Mucosa of descending colon (tissue), 3 donors: ENCODE data around the gene GYPE. TPM values are rescaled to one million over a fixed set of nuclear protein-coding genes. Genes with fewer than 3 reads are reported as not detected.
"Not testable (repeated sequence)": the region's sequence is repeated elsewhere in the genome, so short reads cannot be mapped to it uniquely, and the experiment has no call there.

ENCODE experiments used
- ATAC-seq: fragments of 200-7000 bp; cut with Tn5 transposase; one replicate; pipeline ENCODE4 v1.9.1; 2020; ENCODE audit warnings: mild to moderate bottlenecking, moderate library complexity
- DNase-seq, 3 donors: peaks; one replicate each; pipeline ENCODE4 v3.0.0-alpha.2; 2020
- H3K36me3 ChIP-seq: fragments of 200-600 bp; one replicate; pipeline ENCODE4 v1.8.0; 2021; ENCODE audit warnings: low read depth, mild to moderate bottlenecking
- H3K4me1 ChIP-seq: fragments of 200-600 bp; one replicate; pipeline ENCODE4 v1.8.0; 2021; ENCODE audit warnings: low read depth, mild to moderate bottlenecking
- H3K4me3 ChIP-seq: fragments of 200-600 bp; one replicate; pipeline ENCODE4 v1.8.0; 2021; ENCODE audit warnings: mild to moderate bottlenecking
- H3K9me3 ChIP-seq: fragments of 200-600 bp; one replicate; pipeline ENCODE4 v1.8.0; 2021; ENCODE audit warnings: mild to moderate bottlenecking
- CTCF ChIP-seq: fragments of 200-600 bp; IDR thresholded peaks from one replicate; pipeline ENCODE4 v1.8.0; 2022; ENCODE audit warnings: antibody characterized with exemption, mild to moderate bottlenecking
- intact Hi-C, 2 donors: fragments of 100-400 bp; cut with DNase I in 1 of 2; cut with micrococcal nuclease in 1 of 2; formaldehyde crosslinking; loops; one replicate each; pipeline versions ENCODE4 v1.11.0 to v1.11.1; 2022; cut with DNase I, micrococcal nuclease
- total RNA-seq, 3 donors: library from RNA; stranded (reverse); fragmentation: NEBNext Ultra II Directional in 2 of 3; extraction: Animal tissue kit (Norgen Biotek cat#: 25700) in 2 of 3; gene quantifications; one replicate each; pipeline versions ENCODE4 v1.2.1 to v1.2.4, GENCODE V29; 2021 to 2023
- donor health status: DM: no; HTN: no; CAD: no; lungs with moderate emphysema.
- donor health status: DM: no; HTN: no; CAD: no.
- donor health status: DM: no; HTN: yes; CAD: no.

Gene GYPE
- total RNA-seq, 3 donors from 2014 or later, result 0.66 TPM; not detected in 2

DNA sequence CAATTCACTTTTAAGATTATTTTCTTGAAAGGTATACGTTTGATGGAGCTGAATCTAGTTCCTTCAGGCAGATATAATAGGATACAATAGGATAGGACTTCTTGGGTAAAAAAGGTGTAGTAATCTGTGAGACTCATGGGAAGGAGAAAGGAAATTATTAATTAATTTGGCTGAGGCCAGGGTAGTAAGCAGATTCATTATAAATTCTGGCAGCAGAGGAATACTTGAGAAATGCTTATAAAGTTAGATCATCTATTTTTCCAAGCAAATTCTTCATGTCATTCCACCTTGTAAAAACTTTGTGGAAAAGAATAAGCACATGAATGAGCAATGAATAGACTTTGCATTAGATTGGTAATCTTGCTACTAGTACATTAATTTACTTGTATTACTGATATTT lies 46.9 kb downstream of the GYPE start:
- no peaks in the 10 kb centered on the region for H3K9me3 ChIP-seq
- DNase-seq (no peak), ATAC-seq (no peak)
- no peaks in the 10 kb centered on the region for H3K4me1 ChIP-seq
- TF ChIP-seq CTCF, result no peak
- no peak overlapping the region for H3K4me3 ChIP-seq
- no peaks in the 10 kb centered on the region for H3K36me3 ChIP-seq
- intact Hi-C loops, result no loop called here

DNA sequence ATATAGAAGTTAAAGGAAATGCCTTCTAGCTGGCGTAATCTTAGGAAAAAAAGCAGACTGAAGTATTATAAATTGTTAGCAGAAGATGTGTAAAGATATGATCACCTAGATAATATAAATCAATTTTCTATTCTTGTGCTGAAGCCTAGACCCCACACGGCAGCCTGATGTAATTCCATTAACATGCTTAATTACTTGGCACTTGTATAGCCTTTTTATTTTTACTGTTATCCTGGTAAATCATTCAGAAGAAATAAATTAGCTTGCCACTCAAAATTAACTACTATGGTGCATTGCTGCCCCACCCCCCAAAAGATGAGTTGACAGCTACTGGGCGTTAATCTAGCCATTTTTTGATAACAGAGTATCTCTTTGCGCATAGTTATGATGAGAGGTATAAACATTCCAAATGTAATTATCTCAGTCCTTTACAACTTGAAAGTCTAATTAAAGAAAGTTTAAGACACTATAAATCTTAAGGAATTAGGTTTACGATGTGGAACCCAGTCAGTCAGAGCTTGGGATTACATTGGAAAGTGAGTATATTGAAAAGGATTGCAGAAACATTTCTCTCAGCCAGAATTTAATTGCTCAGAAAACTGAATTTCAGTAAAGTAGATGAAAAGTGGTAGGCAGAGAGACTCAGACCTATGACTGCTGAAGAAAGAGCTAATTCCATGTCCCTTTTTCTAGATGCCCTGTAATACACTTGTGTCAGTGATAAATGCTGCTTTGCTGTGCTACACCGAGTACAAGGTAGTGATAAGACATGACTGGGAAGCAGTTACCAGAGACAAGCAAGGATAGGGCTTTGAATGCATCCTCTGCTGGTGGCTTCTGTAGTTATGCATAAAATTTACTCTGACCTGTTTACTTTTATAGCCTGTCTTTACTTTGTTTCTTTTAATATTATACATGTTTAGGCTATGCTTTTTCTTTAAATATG lies 47.7 kb downstream of the GYPE start:
- DNase-seq, ATAC-seq, H3K36me3 ChIP-seq, H3K9me3 ChIP-seq, intact Hi-C loops, H3K4me1 ChIP-seq, H3K4me3 ChIP-seq: not testable (repeated sequence)

GRCh38 chr4:143856017-143856557 lies 49.3 kb downstream of the GYPE start:
- H3K36me3 ChIP-seq, H3K4me1 ChIP-seq, H3K4me3 ChIP-seq, DNase-seq, intact Hi-C loops, H3K9me3 ChIP-seq, ATAC-seq: not testable (repeated sequence)

GRCh38 chr4:143854645-143855044 lies 50.7 kb downstream of the GYPE start:
- intact Hi-C loops, ATAC-seq, H3K4me1 ChIP-seq, H3K4me3 ChIP-seq, DNase-seq, H3K9me3 ChIP-seq, H3K36me3 ChIP-seq: not testable (repeated sequence)

DNA sequence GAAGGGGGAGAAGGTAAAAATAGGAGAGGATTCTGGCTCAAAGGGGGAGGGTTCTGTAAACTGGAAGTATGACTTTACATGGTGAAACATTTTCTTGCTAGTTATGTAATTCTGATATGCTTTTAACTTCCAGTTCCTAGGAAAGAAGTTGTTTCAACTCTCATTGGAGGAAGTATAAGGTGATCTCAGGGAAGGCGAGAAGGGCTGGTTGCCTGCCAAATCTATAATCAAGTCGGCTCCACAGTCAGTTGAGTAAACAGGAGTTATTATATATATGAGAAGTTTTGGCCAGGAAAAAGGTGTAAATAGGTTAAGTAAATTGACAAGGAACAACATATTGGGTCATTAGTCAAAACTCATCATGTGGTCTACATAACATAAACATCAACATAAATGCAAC lies 56.1 kb downstream of the GYPE start:
- ATAC-seq, H3K4me1 ChIP-seq, H3K9me3 ChIP-seq, H3K4me3 ChIP-seq, intact Hi-C loops, H3K36me3 ChIP-seq: not testable (repeated sequence)
- peak in 1 of 3 donors; percentile 6 for DNase-seq

GRCh38 chr4:143843506-143843832 lies 61.9 kb downstream of the GYPE start:
- DNase-seq, H3K36me3 ChIP-seq, H3K4me1 ChIP-seq, ATAC-seq, H3K9me3 ChIP-seq, intact Hi-C loops, H3K4me3 ChIP-seq: not testable (repeated sequence)

DNA sequence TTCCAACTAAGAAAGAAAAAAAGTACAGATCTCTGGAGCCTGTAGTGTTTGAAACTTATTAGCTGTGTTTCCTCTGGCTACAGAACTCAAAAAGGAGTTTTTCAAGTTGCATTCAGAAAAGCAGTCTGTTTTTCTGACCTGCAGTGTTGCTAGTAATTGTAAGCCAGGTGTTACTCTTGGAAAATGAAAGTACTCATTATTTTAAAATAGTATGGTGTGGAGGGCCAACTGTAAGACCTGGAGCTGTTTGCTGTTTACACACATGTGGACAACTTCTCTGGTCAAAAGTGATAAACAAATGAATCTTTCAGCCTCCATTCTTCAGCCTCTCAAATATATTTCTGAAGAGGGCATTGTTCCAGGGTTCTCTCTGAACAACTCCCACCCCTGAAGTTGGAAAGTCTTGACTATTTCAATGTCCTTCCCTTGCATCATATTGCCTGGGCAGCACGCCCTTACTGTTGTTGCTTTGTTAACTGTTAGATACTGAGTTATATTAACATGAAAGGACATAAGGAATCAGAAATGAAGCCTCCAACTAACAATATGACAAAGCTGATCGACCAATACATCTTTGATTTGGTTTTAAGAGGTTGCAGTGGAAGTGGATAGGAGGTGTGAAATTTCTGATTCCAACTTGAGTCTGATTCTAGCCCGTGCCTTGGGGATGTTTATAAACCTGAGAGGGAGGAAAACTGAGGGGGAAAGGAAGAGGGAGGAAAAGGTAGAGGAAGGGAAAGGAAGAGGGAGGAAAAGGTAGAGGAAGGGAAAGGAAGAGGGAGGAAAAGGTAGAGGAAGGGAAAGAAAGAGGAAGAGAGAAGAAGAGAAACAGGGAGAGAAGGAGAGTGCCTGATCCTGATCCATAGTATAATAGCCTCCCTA lies 62.5 kb downstream of the GYPE start:
- H3K4me3 ChIP-seq, intact Hi-C loops, H3K4me1 ChIP-seq, H3K36me3 ChIP-seq, H3K9me3 ChIP-seq, ATAC-seq, DNase-seq: not testable (repeated sequence)

GRCh38 chr4:143839413-143839812 lies 65.9 kb downstream of the GYPE start:
- peak in 2 of 3 donors; percentile 35 to 39 for DNase-seq
- ATAC-seq, result peak; percentile 89

DNA sequence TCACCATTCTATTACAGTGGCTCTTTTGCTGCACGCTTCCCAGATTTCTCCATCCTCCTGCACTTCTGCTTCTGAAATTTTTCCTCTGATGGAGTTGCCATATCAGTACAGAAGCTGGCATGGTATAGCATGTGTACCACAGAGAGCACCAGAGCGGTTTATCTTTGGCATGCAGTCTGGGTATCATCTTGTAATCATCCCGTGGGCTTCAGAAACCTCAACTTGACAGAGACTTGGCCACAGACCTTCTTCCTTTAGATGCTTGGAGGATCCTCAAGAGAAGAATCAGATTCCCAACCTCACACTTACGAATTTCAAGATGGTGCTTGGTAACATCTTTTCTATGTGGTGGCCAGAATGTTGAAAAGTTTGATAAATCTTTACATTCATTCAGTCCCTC lies 71.2 kb downstream of the GYPE start:
- DNase-seq, H3K9me3 ChIP-seq, H3K36me3 ChIP-seq, ATAC-seq, H3K4me1 ChIP-seq, intact Hi-C loops, H3K4me3 ChIP-seq: not testable (repeated sequence)

More at GRCh38 chr4:143839413-143839812, 65.9 kb downstream of the GYPE start:
- intact Hi-C loops, H3K4me1 ChIP-seq, H3K4me3 ChIP-seq, H3K36me3 ChIP-seq, H3K9me3 ChIP-seq: not testable (repeated sequence)

DNA sequence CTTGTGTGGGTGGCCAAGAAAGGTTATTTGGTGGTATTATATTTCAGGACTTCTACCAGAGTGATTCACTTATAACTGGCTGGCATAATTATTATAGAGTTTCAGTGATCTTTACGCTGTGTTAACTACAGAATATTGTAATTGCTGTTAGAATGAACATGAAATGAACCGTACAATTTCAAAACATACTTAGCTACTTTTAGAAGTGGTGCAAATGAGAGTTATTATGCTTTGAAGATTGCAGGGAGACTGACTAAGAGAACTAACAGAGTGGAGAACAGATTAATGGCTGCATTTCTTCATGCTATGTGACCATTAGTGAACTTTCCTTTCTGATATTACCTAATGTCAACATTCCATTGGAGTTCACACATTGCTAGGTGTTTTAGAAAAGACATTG lies 71.7 kb downstream of the GYPE start:
- H3K9me3 ChIP-seq, H3K36me3 ChIP-seq, ATAC-seq, intact Hi-C loops, DNase-seq, H3K4me1 ChIP-seq, H3K4me3 ChIP-seq: not testable (repeated sequence)

DNA sequence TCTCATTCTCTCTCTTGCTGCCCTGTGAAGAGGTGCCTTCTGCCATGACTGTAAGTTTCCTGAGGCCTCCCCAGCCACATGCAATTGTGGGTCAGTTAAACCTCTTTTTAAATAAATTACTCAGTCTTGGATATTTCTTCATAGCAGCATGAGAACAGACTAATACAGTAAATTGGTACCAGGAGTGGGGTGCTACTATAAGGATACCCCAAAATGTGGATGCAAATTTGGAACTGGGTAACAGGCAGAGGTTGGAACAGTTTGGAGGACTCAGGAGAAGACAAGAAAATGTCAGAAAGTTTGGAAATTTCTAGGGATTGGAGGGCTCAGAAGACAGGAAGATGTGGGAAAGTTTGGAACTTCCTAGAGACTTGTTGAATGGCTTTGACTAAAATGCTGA lies 74.8 kb downstream of the GYPE start:
- ATAC-seq, DNase-seq, H3K4me1 ChIP-seq, H3K9me3 ChIP-seq, intact Hi-C loops, H3K36me3 ChIP-seq, H3K4me3 ChIP-seq: not testable (repeated sequence)

GRCh38 chr4:143829239-143829620 lies 76.1 kb downstream of the GYPE start:
- H3K4me3 ChIP-seq, DNase-seq: not testable (repeated sequence)
- ATAC-seq, result peak; percentile 56

More at GRCh38 chr4:143829239-143829620, 76.1 kb downstream of the GYPE start:
- H3K4me1 ChIP-seq, H3K9me3 ChIP-seq, H3K36me3 ChIP-seq, intact Hi-C loops: not testable (repeated sequence)
